ENCODE data around the gene SMC3.
A peak's percentile ranks its signal among the peaks of the same experiment; 100 is the strongest.
"Not testable (repeated sequence)": the region's sequence is repeated elsewhere in the genome, so short reads cannot be mapped to it uniquely, and the experiment has no call there.

SMC3 gene

DNA sequence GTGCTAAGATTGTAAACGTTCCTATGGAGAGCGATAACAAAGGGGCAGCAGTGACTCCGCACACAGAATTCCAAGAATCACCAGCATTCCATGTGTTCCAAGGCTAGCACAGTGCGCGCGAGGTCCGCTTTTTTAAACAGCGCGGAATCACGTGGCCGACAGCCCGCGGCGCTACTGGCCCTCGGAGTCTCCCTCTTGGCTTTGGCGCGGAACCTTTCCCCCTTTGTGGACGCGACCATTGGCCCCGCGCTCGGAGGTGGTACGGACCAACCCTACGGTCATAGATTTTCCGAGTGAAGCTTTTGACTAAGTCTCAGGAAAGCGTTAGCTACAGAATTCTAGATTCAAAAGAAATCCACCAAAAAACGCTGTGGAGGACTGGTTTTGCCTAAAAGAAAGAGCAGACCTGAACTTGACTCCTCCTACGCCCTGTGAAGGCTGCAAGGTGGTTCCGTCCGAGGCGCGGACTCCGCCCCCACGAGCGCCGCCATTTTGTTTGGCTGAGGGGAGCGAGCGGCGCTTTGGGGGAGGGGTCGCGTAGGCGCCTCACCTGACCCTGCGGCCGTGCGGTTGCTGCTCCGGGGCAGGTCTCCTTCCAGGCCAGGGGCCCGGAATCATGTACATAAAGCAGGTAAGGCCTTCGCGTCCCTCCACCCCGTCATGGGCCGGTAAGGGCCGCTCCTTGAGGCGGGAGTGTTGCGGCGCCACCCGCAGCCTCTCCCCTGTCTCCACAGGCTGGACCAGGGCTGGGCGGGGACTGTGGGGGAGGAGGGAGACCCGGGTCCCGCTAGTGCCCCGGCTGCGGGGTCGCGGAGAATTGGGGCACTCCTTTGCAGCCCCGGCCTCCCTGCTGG is at the start of gene SMC3:
TSS of gene SMC3 (plus strand) at position 495 of the 854 bp plus-strand sequence. CDS start at position 617, 122 bp downstream.
- peak; percentile 91 for DNase-seq (ENCODE audit: low spot score)

DNA sequence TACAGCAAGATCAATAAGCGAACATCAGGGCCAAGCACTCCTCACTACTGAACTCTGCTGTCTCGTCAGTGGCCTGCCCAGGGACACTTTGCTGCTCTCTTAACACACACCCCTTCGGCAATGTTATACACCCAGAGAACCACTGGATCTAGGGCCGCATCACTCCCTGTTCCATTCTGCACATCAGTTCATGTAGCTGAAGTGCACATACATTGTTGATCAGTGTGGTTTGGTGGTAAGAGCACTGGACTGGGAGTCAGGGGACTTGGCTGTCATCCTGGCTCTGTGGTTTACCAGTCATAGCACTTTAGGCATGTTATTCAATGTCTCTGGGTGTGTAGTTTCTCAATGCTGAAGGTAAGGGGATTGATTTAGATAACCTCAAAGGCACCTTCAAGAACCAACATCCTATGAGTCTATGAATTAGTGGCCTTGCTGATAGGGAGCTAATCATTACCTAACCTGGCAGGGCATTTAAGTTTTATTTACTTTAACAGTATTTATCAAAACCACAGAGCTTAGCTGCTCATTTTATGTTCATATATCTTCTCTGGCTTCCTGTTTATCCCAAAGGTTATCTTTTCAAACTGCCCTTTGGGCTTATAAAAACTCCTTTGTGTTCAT is 45.0 kb upstream of the SMC3 start:
- DNase-seq (ENCODE audit: low spot score), result no peak

DNA sequence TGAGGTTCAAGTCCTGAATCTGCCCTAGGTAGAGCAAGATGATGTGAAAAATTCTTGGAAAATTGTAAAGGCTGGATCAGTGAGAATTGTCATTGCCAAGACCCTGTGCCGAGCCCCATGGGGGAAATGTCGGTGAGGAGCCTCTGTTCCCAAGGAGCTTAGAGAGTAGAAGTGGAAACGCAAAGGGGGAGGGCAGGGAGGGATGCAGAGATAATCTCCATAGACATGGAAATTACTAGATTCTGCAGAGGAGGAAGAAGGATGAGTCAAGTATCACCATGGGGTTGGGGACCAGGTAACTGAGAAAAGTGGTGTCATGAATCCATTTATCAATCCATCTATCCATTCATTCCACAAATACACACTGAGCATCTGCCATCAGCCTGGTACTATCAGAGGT is 43.8 kb upstream of the SMC3 start:
- no peak for DNase-seq (ENCODE audit: low spot score)

DNA sequence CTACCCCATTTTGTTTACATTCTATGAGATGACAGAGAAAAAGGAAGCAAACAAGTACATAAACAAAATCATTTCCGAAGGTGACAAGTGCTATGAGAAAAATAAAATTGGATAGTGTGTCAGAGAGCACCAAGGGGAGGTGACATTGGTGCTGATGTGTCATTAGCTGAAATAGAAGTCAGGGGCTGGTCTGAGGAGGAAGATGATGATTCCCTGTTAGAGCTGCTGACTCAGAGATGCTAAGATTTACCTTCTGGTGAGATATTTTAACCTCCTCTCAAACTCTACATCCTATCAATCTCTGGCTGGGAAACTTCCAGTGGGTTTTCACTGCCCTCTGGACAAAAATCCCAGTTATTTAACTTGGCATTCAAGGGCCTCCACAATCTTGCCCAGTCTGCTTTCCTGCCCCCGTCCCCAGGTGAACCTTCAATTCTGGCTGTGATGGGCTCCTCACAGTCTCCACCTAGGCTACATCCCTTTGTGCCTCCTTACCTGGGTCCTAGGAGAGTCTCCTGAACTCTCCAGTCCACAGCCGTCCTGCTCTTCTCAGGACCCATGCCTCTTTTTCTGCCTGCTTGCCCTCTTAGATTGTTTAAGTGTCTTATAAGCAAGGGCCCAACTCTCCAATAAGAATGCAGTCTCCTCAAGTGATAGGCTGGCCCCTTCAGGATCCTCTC is 43.2 kb upstream of the SMC3 start:
- DNase-seq (ENCODE audit: low spot score), result no peak

DNA sequence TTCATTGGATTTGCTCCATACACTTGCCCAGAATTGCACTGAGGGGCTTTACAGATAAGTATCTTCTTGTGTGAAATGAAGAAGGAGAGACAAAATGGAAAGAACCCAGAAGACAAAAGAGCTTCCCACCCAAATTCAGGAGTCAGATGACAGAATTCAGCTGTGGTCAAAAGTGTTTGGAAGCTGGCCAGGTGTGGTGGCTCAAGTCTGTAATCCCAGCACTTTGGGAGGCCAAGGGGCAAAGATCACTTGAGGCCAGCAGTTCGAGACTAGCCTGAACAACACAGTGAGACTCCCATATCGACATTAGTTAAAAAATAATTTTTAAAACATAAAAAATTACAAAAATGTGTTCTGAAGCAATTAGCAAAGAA is 42.6 kb upstream of the SMC3 start:
- DNase-seq (ENCODE audit: low spot score), result no peak

DNA sequence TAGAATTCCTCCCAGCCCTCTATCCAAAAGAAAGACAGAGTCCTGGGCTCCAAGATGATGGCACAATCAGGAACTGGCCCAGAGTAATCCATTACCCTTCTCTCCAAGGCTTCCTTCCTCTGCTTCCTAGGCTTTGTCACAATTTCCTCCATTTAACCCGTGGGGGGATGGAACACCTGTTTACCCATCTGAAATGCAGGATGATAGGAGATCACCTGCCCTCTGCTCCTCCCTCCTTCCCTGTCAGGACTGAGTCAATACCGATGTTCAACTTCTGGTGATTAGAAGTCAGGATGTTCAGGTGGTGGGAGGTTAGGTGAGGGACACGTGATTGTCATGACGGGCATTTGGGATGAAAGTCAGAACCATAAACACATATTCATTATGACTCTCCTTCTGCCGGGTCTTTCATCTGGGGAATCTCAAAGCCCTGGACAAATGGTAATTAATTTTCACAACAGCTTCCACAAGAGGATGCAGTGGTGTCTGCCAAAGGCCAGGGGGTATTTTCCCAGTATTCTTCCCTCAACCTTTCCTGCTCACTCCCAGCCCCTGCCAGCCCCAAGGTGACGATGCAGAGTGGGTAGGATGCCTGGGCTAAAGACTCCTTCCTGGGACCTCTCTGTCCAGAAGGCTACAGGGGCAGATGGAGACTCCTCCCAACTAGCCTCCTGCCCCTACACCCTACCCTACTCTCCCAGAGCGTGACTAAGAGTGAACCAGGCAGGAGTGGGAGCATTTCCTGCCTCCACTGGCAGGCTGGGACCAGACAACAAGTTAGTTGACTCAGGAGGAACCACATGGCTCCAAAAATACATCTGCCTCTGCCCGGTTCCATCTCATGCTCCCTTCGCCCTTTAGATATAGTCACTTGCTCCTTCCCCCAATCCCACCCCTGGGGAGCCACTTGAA is 41.9 kb upstream of the SMC3 start:
- no peak for DNase-seq (ENCODE audit: low spot score)

DNA sequence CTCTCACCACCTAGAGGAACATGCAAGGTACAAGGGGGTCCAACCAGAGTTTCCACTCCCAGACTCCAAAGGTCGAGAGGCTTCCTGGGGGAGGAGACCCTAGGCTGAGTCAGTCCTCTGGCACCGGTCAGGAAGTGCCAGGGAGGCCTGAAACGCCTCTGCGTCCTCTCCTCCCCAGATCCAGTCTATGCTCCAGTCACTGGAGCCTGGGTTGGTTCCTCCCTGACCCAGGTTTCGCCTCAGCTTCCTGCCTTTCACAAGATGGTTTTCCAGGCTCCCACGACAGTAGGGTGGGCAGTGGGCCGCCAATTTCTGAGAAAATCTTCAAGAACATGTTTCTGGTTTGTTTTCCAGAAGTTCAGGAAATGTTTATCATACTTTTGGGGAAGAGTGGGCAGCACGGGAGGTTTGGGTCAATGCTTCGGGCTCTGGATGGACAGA is 39.7 kb upstream of the SMC3 start:
- DNase-seq (ENCODE audit: low spot score), result no peak

DNA sequence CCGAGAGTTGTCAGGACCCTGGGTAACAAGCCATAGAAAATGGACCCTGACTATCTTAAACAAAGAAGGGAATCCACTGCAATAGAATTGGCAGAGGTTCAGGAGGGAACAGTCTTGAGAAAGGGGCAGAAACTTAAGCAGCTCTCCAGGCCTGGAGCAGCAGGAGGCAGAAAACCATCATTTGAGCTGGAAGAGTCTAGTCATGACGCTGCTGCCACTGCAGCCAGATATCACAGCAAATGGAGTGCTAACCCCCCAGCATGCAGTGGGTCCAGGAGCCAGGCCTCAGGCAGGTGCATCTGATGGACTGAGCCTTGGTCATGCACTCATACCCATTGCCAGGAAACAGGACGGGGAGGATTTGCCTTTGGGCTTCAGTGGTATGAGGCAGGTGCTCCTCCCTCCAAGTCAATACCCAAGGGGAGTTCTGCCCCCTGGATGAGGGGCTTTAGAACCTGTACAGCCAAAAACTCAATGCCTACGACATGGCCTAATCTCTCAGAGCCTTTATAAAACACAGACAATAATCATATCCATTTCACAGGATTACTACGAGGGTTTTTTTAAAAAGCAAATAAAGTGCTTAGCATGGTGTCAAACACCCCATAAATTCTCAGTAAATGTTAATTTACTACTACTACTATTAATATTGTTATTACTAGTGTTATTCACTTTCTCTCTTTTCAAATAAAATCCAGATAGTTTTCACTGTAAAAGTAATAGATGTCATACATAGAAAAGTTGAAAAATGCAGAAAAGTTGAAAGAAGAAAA is 39.1 kb upstream of the SMC3 start:
- DNase-seq (ENCODE audit: low spot score), result no peak

DNA sequence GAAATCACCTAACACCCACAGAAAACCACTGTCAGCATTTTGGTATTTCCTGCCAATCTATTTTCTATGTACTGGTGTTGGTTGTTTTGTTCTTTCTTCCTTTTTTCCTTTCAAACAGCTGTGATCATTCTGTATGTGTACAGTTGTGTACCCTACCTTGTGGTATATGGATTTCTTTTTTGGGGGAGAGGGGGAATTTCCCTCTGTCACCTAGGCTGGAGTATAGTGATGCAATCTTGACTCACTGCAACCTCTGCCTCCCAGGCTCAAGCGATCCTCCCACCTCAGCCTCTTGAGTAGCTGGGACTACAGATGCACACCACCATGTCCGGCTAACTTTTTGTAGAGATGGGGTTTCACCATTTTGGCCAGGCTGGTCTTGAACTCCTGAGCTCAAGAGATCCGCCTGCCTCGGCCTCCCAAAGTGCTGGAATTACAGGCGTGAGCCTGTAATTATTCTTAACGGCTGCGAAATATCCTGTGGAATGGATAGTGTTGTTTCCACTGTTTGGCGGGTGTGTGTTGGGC is 38.4 kb upstream of the SMC3 start:
- not testable (repeated sequence) for DNase-seq (ENCODE audit: low spot score)

DNA sequence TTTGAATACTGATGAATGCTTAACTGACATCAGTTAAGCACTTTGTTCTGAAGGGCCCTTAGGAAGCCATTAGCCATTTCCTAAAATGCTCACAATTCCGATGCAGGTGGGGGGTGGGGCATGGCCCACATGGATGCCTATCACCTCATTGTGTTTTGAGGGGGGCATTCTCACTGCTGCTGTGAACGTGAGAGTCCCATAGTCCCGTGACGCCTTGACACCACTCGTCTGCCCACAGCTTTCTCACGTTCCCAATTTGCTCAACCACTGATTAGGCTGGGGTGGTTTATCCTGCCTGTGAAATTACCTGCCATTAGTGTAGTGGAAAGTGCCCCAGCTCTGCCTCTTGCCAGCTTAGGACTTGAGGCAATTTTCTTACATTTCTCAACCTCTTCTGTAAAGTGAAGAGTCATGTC is 37.9 kb upstream of the SMC3 start:
- DNase-seq (ENCODE audit: low spot score), result no peak

DNA sequence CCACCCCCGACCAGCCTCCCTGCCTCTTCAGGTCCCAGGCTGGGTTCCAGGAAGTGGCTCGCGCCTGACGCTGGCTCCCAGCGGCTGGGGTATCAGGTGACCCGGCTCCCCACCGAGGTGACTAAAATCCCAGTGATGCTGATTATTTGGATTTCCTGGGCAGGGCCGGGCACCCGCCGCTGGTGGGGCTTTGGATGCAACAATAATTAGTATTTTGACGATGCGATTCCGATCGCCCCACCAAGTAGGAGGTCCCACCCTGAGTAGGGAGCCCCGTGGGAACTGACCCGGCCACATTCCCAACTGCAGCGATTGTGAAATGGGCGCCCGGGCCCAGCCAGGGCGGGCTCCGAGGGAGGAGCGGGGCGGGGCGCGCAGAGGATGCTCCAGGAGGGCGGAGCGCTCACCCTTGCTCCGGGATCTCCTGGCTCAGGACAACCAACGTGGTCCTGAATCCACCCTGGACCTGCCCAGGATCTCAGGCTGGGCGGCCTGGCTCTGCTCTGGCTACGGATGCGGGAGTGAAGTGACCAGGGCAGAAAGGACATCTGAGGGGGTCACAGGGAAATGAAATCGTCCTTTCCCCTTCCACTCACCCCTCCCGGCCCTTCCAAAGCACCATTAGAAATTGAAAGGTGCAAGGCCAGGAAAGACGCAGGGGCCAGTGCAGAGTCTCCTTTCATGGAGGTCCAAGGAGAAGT is 37.2 kb upstream of the SMC3 start:
- DNase-seq (ENCODE audit: low spot score), result no peak

DNA sequence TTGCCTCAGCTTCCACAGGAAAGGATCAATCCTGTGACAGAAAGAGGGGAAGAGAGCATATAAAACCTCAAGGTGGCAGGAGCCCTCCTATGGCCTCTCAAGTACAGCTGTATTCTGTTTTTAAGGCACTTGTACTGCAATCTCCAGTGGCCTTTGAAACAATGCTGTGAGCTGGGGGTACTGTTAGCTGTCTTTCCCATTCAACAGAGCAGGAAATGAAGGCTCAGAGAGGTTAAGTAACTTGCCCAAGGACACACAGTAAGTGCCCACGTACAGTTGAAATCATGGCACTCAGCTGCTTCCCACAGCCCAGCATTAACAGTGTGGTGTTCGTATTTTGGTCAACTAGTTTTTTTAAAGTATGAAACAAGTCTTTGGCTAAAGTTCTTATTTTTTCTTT is 35.8 kb upstream of the SMC3 start:
- DNase-seq (ENCODE audit: low spot score), result no peak

DNA sequence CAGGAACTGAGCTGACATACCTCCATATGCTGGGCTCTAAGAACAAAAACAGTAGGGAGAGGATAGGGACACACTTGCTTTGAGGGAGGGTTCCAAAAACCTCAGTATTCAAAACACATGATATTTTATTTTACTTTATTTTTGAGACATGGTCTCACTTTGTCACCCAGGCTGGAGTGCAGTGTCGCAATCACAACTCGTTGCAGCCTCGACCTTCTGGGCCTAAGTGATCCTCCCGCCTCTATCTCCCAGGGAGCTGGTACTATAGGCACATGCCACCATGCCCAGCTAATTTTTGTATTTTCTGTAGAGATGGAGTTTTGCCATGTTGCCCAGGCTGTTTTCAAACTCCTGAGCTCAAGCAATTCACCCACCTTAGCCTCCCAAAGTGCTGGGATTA is 34.9 kb upstream of the SMC3 start:
- not testable (repeated sequence) for DNase-seq (ENCODE audit: low spot score)

DNA sequence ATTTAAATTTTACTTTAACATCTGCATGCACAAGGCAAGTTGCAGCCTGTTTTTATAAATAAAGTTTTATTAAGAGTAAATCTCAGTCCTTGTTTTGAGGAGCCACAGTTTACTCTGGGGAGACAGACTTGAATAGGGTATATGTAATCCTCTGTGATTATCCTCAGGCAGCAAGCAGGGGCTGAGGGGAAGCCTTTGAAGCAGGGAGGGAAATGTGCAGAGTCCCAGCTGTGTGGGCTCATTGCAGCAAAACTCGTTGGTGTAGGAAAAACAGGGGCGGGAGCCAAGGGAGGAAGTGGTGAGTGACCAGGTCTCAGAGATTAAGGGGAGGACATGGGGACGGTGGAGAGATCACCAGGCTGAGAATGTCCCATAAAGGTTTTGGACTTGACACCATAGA is 34.3 kb upstream of the SMC3 start:
- no peak for DNase-seq (ENCODE audit: low spot score)

DNA sequence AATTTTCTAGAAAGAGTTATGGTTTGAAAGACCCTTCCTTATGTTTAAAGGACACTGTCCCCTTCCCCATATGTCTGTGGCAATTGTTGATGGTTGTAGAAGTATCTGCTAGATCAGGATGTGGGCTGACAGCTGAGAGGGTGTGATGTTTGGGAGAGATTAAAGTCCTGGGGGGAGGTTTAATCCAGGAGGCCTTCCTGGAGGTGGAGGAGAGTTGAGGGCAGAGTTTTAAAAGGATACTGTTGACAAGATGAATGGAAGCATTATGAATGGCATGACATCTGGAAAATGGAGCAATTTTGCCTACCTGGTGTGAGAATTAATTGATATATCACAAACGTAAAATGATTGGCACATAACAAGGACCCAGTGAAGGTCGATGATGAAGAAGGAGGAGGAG is 32.9 kb upstream of the SMC3 start:
- DNase-seq (ENCODE audit: low spot score), result no peak

DNA sequence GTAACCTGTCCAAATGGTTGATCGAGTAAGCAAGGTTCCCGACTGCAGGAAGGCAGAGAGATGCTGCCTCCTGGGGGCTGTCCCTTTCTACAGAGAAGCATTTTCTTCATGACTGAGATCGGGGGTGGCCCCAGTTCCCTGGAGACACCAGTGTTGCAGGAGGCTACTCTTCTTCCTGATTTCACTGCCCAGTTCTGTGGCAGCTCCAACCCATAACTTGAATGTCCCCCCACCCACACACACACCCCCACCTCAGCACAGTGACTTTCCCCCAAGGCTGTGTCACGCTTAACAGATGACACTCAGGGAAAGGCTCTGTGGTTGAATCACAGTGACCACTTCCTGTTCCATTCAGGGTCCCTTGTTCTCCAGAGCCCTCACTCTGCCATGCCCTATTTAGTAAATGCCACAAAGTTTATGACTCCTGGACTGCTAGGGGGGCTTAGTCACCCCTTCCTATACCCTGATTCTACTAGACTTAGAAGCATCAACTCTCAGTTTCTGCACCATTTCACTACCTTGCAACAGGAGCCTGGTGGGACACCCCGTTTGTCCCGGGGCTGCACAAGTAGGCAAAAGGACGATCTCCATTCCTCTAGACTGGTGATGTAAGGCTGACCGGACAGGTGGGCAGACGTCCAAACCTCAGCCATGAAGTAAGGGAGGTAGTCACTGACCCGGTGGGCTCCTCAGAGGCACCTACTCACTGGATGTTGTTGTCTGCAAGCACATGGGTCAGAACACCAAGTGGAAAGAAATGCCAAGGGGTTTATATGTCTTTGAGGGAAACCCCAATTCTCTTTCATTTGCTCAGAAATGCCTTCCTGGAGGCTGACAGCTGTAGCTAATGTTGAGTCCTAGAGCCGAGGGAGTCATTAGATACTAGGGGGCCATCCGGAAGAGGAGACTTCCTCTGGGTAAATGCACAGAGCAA is 31.3 kb upstream of the SMC3 start:
- DNase-seq (ENCODE audit: low spot score), result no peak

DNA sequence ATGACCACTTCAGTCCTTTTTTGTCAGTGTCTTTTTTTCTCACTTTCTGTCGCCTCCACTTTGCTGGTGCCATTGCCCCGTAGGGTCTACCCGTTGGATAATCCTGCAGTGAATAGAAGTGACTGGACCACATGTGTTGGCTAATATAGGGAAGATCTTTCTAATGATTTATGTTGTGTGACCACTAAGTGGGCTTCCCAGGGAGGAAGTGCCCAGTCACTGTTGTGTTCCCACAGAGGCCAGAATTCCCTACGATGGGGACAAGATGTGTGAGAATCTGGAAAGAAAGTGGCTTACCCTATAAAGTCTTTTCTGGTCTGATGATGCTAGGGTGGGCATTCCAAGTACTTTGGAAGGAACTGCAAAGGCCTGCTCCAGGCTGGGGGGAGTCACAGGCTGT is 28.4 kb upstream of the SMC3 start:
- DNase-seq (ENCODE audit: low spot score), result no peak

DNA sequence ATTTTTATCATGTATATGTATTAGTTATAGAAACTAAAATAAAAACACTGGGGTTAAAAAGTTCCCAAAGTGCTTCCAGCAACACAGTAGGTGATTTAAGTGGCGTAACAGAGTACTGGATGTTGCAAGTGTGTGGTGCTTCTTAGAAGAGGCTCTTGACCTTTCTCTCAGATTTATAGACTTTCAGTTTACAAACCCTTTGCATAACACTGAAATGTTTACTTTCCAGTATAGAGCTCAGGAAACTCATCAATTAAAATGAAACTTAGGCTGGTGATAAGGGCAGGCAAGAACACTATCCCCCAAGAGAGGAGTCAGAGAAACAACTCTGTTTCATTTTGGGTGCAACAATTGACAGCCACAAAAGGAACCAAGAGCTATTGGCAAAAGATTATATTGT is 27.5 kb upstream of the SMC3 start:
- DNase-seq (ENCODE audit: low spot score), result no peak

DNA sequence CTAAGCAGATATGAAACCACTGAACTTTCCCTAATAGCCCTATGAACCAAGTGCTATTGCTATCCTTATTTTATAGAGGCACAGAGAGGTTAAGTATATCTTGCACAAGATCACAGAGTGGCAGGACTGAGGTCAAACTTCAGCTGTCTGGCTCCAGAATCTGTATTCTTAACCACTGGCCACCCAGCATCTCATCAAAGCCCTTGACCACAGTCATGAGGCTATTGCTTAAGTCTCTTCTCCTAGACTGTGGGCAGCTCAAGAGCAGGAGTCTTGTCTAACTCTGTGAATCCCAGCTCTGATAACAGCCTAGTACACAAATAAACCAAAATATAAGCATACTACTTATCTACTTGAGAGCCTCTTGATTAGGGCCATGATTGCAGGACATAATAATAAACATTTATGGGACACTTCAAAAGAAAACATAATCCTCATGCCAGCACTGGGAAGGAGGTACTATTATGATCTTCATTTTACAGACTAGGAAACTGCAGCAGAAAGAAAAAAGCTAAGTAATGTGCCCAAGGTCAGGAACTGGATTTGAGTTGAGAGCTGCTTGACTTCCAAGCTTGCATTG is 22.4 kb upstream of the SMC3 start:
- no peak for DNase-seq (ENCODE audit: low spot score)
